HepG2 (cell line): ENCODE data around the gene TROAP. TPM values are rescaled to one million over a fixed set of nuclear protein-coding genes. Genes with fewer than 3 reads are reported as not detected.

ENCODE experiments used
- ADNP ChIP-seq: sonication (generic); formaldehyde crosslinking; IDR thresholded peaks from 2 replicates; pipeline ENCODE4 v1.4.0; 2020; ENCODE audit warnings: missing genetic modification reagents
- AKAP8 ChIP-seq: sonication (generic); formaldehyde crosslinking; IDR thresholded peaks from 2 replicates; pipeline ENCODE4 v1.5.1; 2020; ENCODE audit warnings: mild to moderate bottlenecking, missing genetic modification reagents
- ATF7 ChIP-seq, 2 experiments: fragments of 450-650 bp in 1 of 2; sonication (generic) in 1 of 2; formaldehyde crosslinking in 1 of 2; IDR thresholded peaks; 2 replicates each; pipeline versions ENCODE4 v1.4.0 to v1.6.1; 2016 to 2020; ENCODE audit warnings: antibody characterized with exemption in 1 of 2, mild to moderate bottlenecking in 1 of 2, missing genetic modification reagents in 1 of 2
- BRD4 ChIP-seq: sonication (generic); formaldehyde crosslinking; IDR thresholded peaks from 2 replicates; pipeline ENCODE4 v1.4.0; 2020; ENCODE audit warnings: missing genetic modification reagents
- EHMT2 ChIP-seq: fragments of 200-600 bp; sonication (generic); IDR thresholded peaks from 2 replicates; pipeline ENCODE4 v1.7.0; 2017; ENCODE audit warnings: antibody characterized with exemption, low read depth, low read length, borderline replicate concordance
- FOXC1 ChIP-seq: sonication (generic); formaldehyde crosslinking; IDR thresholded peaks from 2 replicates; pipeline ENCODE4 v1.8.0; 2022; ENCODE audit warnings: mild to moderate bottlenecking, missing genetic modification reagents, borderline replicate concordance
- HDAC1 ChIP-seq: sonication (generic); formaldehyde crosslinking; IDR thresholded peaks from 2 replicates; pipeline ENCODE4 v1.5.1; 2020; ENCODE audit warnings: mild to moderate bottlenecking, missing genetic modification reagents
- KLF16 ChIP-seq, 2 experiments: sonication (generic) in 1 of 2; formaldehyde crosslinking in 1 of 2; IDR thresholded peaks; 2 replicates each; pipeline versions ENCODE4 v1.6.1 to v1.8.0; 2016 to 2023; ENCODE audit warnings: missing genetic modification reagents in 2 of 2, missing compliant biosample characterization in 1 of 2
- MTF1 ChIP-seq: sonication (generic); formaldehyde crosslinking; IDR thresholded peaks from 2 replicates; pipeline ENCODE4 v1.5.0; 2020; ENCODE audit warnings: missing genetic modification reagents
- MXI1 ChIP-seq: IDR thresholded peaks from 3 replicates; pipeline ENCODE4 v1.6.1; 2012; ENCODE audit warnings: low read depth, low read length, inconsistent platforms, borderline replicate concordance
- NFRKB ChIP-seq: fragments of 450-650 bp; IDR thresholded peaks from 2 replicates; pipeline ENCODE4 v1.6.1; 2017
- RBM39 ChIP-seq: fragments of 200-400 bp; formaldehyde crosslinking; IDR thresholded peaks from one replicate; pipeline ENCODE4 v1.6.1; 2018; ENCODE audit warnings: antibody characterized with exemption, mild to moderate bottlenecking, low read depth, low read length; ENCODE audit not compliant: poor library complexity, severe bottlenecking
- TBX2 ChIP-seq: sonication (generic); formaldehyde crosslinking; IDR thresholded peaks from 2 replicates; pipeline ENCODE4 v1.5.0; 2020; ENCODE audit warnings: missing genetic modification reagents, mild to moderate bottlenecking, borderline replicate concordance
- ZBTB26 ChIP-seq: IDR thresholded peaks from 2 replicates; pipeline ENCODE4 v1.6.1; 2016; ENCODE audit warnings: missing compliant biosample characterization, missing genetic modification reagents, borderline replicate concordance
- ZNF567 ChIP-seq: sonication (generic); formaldehyde crosslinking; IDR thresholded peaks from 2 replicates; pipeline ENCODE4 v1.8.1; 2023; ENCODE audit warnings: mild to moderate bottlenecking, missing genetic modification reagents, borderline replicate concordance
- polyA plus RNA-seq, 8 experiments: library from polyadenylated mRNA; depleted of rRNA in 3 of 8; stranded (reverse) in 7 of 8; unstranded in 1 of 8; fragments of >200 nt; fragmentation: Illumina TruSeq in 4 of 8; extraction: Trizol in 4 of 8; gene quantifications; 2 replicates each; pipeline versions ENCODE4 v1.2.1 to v1.2.3, GENCODE V29; 2011 to 2016; ENCODE audit warnings: low read depth in 4 of 8, missing spikeins in 1 of 8, mixed read lengths in 1 of 8; ENCODE audit not compliant: insufficient read depth in 1 of 8
- total RNA-seq, 5 experiments: library from RNA; depleted of rRNA; stranded (reverse); fragments of >200 nt; fragmentation: Illumina TruSeq; extraction: Trizol; gene quantifications; 2 replicates each; pipeline ENCODE4 v1.2.3, GENCODE V29; 2016; ENCODE audit warnings: low read depth in 1 of 5
- TF ChIP-seq, protein P1 (sequence below): sonication (generic); formaldehyde crosslinking; IDR thresholded peaks from 2 replicates; pipeline ENCODE4 v1.8.1; 2023; ENCODE audit warnings: missing genetic modification reagents, mild to moderate bottlenecking, borderline replicate concordance
- TF ChIP-seq, protein P2 (sequence below): sonication (generic); formaldehyde crosslinking; IDR thresholded peaks from 2 replicates; pipeline ENCODE4 v1.4.0; 2020; ENCODE audit warnings: mild to moderate bottlenecking, low read depth, missing genetic modification reagents
- TF ChIP-seq, protein P3 (sequence below): sonication (generic); formaldehyde crosslinking; IDR thresholded peaks from 2 replicates; pipeline ENCODE4 v1.5.1; 2020; ENCODE audit warnings: mild to moderate bottlenecking, missing genetic modification reagents, moderate library complexity

The TROAP gene
- total and polyA plus RNA-seq, 2 of the 13 experiments (the other 11 are each of a cell fraction or from before 2014, with no cell fraction given) = 22.5 to 30.9 TPM

DNA sequence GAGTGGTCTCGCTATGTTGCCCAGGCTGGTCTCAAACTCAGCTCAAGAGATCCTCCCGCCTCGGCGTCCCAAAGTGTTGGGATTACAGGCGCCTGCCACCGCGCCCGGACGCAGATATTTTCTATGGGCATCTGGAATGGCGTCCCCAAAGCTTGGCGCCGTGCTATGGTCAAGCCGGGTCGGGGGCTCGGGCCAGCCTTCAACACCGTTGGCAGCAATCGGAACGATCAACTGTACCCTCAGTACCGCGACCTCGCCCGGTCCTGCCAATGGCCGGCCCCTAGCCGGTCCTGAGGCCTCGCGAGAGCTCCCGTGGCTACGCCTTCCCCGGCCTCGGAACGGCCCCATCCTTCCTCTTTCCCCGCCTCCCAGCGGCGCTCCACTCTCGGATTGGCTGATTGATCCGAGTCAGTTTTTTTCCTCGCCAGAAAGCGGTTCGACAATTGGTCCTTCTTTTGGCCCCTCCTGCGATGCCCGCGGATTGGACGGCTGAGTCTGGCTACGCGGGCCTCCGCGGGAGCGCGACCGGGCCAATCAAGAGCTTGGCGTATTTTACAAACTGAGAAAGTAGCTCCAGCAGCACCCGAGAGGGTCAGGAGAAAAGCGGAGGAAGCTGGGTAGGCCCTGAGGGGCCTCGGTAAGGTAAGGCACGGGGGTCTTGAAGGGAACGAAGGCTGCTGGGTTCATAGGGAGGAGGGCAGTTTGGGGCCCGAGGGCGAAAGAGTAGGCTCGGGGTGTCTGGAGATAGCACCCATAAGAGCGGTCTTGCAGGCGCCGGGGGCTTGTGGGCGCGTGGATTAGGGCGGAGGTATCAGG lies at the start of gene TROAP (continued):
- TF ChIP-seq BRD4 = peak; percentile 60; the same call in 1 of the 2 replicates
- no peak for TF ChIP-seq ZBTB26 (CRISPR knock-in tag)
- peak; percentile 99 for TF ChIP-seq HDAC1 (CRISPR knock-in tag)
- TF ChIP-seq ADNP (CRISPR knock-in tag) = no peak
- TF ChIP-seq AKAP8 (CRISPR knock-in tag) = no peak
- peak in 1 of 2 experiments; percentile 48; a peak in 1 of 4 replicates for TF ChIP-seq KLF16 (CRISPR knock-in tag; IDR thresholded peaks at IDR 0.05)
- TF ChIP-seq, protein P1, sequence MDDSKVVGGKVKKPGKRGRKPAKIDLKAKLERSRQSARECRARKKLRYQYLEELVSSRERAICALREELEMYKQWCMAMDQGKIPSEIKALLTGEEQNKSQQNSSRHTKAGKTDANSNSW = no peak
- no peak for TF ChIP-seq NFRKB
- TF ChIP-seq, protein P2, sequence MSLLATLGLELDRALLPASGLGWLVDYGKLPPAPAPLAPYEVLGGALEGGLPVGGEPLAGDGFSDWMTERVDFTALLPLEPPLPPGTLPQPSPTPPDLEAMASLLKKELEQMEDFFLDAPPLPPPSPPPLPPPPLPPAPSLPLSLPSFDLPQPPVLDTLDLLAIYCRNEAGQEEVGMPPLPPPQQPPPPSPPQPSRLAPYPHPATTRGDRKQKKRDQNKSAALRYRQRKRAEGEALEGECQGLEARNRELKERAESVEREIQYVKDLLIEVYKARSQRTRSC = no peak
- no peak; the same call in 1 of the 2 replicates for TF ChIP-seq FOXC1 (CRISPR knock-in tag)
- TF ChIP-seq EHMT2 = no peak
- TF ChIP-seq, protein P3, sequence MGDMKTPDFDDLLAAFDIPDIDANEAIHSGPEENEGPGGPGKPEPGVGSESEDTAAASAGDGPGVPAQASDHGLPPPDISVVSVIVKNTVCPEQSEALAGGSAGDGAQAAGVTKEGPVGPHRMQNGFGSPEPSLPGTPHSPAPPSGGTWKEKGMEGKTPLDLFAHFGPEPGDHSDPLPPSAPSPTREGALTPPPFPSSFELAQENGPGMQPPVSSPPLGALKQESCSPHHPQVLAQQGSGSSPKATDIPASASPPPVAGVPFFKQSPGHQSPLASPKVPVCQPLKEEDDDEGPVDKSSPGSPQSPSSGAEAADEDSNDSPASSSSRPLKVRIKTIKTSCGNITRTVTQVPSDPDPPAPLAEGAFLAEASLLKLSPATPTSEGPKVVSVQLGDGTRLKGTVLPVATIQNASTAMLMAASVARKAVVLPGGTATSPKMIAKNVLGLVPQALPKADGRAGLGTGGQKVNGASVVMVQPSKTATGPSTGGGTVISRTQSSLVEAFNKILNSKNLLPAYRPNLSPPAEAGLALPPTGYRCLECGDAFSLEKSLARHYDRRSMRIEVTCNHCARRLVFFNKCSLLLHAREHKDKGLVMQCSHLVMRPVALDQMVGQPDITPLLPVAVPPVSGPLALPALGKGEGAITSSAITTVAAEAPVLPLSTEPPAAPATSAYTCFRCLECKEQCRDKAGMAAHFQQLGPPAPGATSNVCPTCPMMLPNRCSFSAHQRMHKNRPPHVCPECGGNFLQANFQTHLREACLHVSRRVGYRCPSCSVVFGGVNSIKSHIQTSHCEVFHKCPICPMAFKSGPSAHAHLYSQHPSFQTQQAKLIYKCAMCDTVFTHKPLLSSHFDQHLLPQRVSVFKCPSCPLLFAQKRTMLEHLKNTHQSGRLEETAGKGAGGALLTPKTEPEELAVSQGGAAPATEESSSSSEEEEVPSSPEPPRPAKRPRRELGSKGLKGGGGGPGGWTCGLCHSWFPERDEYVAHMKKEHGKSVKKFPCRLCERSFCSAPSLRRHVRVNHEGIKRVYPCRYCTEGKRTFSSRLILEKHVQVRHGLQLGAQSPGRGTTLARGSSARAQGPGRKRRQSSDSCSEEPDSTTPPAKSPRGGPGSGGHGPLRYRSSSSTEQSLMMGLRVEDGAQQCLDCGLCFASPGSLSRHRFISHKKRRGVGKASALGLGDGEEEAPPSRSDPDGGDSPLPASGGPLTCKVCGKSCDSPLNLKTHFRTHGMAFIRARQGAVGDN (CRISPR knock-in tag) = peak; percentile 83
- TF ChIP-seq MXI1 = peak; percentile 89; the same call in 2 of the 3 replicates
- no peak; the same call in 1 of the 2 replicates for TF ChIP-seq ZNF567
- TF ChIP-seq TBX2 (CRISPR knock-in tag) = peak; percentile 50; the same call in 1 of the 2 replicates
- no peak for TF ChIP-seq ATF7 (IDR thresholded peaks at IDR 0.05)
- no peak for TF ChIP-seq ATF7 (CRISPR knock-in tag; IDR thresholded peaks at IDR 0.05)
- TF ChIP-seq MTF1 (CRISPR knock-in tag) = no peak
- TF ChIP-seq RBM39 = peak; percentile 82
